K562 (cell line): ENCODE data around the gene TRIM37.

ENCODE experiments used
- GATA2 ChIP-seq: sonication (generic); formaldehyde crosslinking; IDR thresholded peaks from 2 replicates; pipeline ENCODE4 v1.4.0; 2020; ENCODE audit warnings: mild to moderate bottlenecking, missing genetic modification reagents
- POLR2G ChIP-seq: fragments of 200-400 bp; formaldehyde crosslinking; IDR thresholded peaks from 2 replicates; pipeline ENCODE4 v1.6.1; 2017; ENCODE audit warnings: low read depth, mild to moderate bottlenecking, antibody characterized with exemption, low read length, moderate library complexity
- REST ChIP-seq, 2 experiments: fragments of 450-650 bp; formaldehyde crosslinking in 1 of 2; IDR thresholded peaks; 2 replicates each; pipeline versions ENCODE4 v1.4.0 to v1.6.1; 2014 to 2020; ENCODE audit warnings: mild to moderate bottlenecking in 2 of 2, borderline replicate concordance in 1 of 2, low read depth in 1 of 2
- TCF7L2 ChIP-seq: fragments of 150-350 bp; IDR thresholded peaks from 2 replicates; pipeline ENCODE4 v1.6.1; 2016; ENCODE audit warnings: low read depth, mild to moderate bottlenecking, low read length, moderate library complexity
- TF ChIP-seq, protein P1 (sequence below), 2 experiments: fragments of 450-650 bp in 1 of 2; sonication (generic) in 1 of 2; formaldehyde crosslinking in 1 of 2; IDR thresholded peaks in 1 of 2; conservative IDR thresholded peaks in 1 of 2; 2 replicates each; pipeline versions ENCODE4 v1.6.1 to v1.8.1; 2016 to 2023; ENCODE audit warnings: mild to moderate bottlenecking in 2 of 2, moderate library complexity in 2 of 2, inconsistent platforms in 1 of 2, missing genetic modification reagents in 1 of 2
- TF ChIP-seq, protein P2 (sequence below): fragments of 450-650 bp; IDR thresholded peaks from 2 replicates; pipeline ENCODE4 v1.6.1; 2016; ENCODE audit warnings: low read depth
- TF ChIP-seq, protein P3 (sequence below): fragments of 450-650 bp; formaldehyde crosslinking; IDR thresholded peaks from 2 replicates; pipeline ENCODE4 v1.4.0; 2022; ENCODE audit warnings: mild to moderate bottlenecking, moderate library complexity

DNA sequence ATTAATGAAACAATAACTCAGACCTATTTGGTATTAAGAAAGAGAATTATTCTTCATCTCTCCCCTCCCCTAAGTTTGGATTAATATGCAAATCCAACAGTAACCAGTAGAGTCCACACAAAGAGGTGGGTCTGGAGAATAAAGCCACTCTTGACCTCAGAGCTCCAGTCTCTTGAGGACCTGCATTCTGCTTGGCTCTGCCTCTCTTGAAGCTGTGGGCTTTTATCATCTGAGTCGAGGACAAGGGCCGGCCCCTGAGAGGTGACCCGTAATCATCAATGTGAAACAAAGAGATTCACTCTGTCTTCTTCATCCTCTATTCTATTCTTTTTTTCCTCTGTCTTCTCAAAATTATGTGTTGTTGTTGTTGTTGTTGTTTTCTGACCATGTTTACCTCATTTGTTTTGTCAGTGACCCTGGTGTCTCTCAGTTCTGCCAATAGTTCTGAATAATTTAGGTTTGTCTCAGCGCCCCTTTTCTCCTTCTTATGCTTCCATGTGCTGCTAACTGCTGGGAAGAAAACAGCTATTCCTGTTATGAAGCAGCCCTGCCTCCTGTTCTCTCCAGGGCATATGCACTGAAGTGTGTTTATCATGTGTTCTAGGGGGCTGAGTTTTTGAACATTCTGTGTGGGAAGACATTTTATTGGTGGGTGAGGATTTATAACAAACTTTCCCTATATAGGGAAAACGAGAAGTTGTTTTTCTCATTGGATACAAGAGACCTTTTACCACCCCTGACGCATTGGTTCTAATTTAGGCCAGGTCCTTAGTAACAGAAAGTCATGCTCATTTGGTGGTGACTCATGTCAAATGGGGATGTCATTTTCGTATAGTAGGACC, 135.8 kb downstream of the TRIM37 start:
- TF ChIP-seq, protein P1, sequence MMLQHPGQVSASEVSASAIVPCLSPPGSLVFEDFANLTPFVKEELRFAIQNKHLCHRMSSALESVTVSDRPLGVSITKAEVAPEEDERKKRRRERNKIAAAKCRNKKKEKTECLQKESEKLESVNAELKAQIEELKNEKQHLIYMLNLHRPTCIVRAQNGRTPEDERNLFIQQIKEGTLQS (IDR thresholded peaks at IDR 0.05) = peak; percentile 16; the same call in 1 of the 2 replicates
- TF ChIP-seq, protein P1 (CRISPR knock-in tag; conservative IDR thresholded peaks at IDR 0.05) = no peak
- TF ChIP-seq, protein P2, sequence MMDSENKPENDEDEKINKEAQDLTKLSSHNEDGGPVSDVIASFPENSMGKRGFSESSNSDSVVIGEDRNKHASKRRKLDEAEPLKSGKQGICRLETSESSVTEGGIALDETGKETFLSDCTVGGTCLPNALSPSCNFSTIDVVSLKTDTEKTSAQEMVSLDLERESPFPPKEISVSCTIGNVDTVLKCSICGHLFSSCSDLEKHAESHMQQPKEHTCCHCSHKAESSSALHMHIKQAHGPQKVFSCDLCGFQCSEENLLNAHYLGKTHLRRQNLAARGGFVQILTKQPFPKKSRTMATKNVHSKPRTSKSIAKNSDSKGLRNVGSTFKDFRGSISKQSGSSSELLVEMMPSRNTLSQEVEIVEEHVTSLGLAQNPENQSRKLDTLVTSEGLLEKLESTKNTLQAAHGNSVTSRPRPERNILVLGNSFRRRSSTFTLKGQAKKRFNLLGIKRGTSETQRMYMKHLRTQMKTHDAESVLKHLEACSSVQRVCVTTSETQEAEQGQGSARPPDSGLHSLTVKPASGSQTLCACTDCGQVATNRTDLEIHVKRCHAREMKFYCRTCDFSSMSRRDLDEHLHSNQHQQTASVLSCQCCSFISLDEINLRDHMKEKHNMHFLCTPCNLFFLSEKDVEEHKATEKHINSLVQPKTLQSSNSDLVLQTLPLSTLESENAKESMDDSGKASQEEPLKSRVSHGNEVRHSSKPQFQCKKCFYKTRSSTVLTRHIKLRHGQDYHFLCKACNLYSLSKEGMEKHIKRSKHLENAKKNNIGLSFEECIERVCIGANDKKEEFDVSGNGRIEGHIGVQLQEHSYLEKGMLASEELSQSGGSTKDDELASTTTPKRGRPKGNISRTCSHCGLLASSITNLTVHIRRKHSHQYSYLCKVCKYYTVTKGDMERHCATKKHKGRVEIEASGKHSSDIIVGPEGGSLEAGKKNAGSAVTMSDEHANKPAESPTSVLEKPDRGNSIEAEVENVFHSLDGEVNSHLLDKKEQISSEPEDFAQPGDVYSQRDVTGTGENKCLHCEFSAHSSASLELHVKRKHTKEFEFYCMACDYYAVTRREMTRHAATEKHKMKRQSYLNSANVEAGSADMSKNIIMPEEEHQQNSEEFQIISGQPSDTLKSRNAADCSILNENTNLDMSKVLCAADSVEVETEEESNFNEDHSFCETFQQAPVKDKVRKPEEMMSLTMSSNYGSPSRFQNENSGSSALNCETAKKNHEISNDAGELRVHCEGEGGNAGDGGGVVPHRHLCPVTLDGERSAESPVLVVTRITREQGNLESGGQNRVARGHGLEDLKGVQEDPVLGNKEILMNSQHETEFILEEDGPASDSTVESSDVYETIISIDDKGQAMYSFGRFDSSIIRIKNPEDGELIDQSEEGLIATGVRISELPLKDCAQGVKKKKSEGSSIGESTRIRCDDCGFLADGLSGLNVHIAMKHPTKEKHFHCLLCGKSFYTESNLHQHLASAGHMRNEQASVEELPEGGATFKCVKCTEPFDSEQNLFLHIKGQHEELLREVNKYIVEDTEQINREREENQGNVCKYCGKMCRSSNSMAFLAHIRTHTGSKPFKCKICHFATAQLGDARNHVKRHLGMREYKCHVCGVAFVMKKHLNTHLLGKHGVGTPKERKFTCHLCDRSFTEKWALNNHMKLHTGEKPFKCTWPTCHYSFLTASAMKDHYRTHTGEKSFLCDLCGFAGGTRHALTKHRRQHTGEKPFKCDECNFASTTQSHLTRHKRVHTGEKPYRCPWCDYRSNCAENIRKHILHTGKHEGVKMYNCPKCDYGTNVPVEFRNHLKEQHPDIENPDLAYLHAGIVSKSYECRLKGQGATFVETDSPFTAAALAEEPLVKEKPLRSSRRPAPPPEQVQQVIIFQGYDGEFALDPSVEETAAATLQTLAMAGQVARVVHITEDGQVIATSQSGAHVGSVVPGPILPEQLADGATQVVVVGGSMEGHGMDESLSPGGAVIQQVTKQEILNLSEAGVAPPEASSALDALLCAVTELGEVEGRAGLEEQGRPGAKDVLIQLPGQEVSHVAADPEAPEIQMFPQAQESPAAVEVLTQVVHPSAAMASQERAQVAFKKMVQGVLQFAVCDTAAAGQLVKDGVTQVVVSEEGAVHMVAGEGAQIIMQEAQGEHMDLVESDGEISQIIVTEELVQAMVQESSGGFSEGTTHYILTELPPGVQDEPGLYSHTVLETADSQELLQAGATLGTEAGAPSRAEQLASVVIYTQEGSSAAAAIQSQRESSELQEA = no peak
- no peak for TF ChIP-seq GATA2 (CRISPR knock-in tag)
- TF ChIP-seq, protein P3, sequence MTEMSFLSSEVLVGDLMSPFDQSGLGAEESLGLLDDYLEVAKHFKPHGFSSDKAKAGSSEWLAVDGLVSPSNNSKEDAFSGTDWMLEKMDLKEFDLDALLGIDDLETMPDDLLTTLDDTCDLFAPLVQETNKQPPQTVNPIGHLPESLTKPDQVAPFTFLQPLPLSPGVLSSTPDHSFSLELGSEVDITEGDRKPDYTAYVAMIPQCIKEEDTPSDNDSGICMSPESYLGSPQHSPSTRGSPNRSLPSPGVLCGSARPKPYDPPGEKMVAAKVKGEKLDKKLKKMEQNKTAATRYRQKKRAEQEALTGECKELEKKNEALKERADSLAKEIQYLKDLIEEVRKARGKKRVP (CRISPR knock-in tag) = no peak
- TF ChIP-seq REST (IDR thresholded peaks at IDR 0.05; ENCODE audit: borderline replicate concordance) = no peak
- no peak for TF ChIP-seq REST (CRISPR knock-in tag; IDR thresholded peaks at IDR 0.05; ENCODE audit: low read depth)
- TF ChIP-seq POLR2G = no peak
- no peak for TF ChIP-seq TCF7L2
